Stimulated activated CD4-positive, alpha-beta T cell treated with anti-CD3 and anti-CD28 coated beads, Interleukin-4, amount 100 ng/mL, for 1 hour (primary cell): ENCODE measurements around the gene SIN3A.
"Not testable (repeated sequence)": the region's sequence is repeated elsewhere in the genome, so short reads cannot be mapped to it uniquely, and the experiment has no call there.

ENCODE experiments used
- DNase-seq: peaks from one replicate; pipeline ENCODE4 v3.0.0-alpha.2; 2020

SIN3A gene

DNA sequence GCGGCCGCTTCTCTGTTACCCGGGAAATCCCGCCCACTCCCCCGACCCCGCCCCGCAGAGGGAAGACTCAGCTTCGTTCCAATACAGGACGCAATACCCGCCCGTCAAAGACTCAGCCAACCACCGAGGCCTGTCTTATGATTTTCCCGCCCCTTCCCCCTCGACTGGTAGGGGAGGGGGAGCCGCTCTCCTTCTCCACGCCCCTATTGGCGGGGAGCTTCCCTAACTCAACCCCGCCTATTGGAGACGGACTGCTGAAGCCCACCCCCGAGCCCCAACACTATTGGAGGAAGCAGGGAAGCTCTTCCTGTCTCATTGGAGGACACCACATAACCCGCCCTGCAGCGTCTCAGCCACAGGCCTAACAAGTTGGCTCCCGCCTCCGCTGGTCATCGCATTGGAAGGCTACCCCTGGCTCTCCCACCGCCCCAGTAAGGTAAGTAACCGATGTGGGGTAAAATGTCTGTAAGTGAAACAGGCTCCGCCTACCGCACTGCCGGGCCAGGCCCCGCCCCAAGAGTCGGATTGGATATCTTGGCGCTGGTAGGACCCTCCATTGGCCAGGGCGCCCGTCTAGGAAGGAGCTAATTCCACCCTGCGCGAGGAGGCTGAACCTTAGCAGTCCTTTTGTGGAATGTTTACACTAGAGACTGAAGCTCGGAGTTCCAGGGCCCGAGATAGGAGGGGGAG lies at the start of gene SIN3A:
SIN3A (minus strand) TSS at position 17 of the 690 bp plus-strand sequence. CDS start 21,315 bp downstream, outside the sequence.
- peak; percentile 99 for DNase-seq

DNA sequence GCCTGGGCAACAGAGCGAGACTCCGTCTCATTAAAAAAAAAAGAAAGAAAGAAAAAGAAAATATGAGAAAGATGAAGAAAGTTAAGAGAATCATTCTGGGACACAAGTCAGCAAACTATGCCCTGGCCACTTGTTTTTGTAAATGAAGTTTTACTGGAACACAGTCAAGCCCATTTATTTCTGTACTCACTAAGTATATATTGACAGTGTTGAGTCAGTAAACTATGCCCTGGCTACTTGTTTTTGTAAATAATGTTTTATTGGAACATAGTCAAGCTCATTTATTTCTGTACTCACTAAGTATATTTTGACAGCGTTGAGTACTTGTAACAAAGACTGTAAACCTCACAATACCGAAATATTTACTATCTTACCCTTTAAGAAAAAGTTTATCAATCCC lies 42.2 kb upstream of the SIN3A start:
- no peak for DNase-seq

DNA sequence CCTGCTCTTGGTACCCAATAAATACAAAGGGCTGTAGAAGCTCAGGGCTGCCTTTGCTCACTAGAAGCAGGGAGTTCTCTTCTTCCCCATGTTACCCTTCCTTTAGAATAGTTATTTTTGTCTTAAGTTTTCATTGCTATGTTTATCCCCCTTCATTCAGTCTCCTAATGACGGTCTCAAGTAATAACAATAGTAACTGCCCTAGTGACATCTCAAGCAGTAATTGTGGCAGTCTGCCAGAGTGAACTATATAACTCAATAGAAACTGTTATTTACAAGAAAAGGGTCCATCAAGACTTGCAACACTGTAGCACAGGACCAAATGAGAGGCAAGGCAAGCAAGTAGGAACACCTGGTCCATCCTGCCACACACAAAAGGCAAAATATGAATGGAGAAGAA lies 32.5 kb upstream of the SIN3A start:
- no peak for DNase-seq

DNA sequence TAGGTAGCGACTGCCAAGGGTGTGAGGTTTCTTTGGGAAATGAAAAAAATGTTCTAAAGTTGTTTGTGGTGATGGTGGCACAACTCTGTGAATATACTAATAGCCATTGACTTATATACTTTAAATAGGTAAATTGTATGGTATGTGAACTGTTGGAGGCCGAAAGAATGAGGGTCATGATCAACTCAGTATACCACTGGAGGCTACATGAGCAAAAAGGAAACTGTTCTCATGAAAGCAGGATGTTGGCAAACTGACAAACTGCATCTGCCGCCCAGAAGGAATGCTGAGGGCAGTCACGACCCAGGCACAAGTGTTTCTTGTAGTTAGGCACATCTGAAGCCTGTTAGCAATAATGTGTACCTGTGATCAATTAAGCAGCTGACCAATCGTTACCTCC lies 32.1 kb upstream of the SIN3A start:
- not testable (repeated sequence) for DNase-seq

DNA sequence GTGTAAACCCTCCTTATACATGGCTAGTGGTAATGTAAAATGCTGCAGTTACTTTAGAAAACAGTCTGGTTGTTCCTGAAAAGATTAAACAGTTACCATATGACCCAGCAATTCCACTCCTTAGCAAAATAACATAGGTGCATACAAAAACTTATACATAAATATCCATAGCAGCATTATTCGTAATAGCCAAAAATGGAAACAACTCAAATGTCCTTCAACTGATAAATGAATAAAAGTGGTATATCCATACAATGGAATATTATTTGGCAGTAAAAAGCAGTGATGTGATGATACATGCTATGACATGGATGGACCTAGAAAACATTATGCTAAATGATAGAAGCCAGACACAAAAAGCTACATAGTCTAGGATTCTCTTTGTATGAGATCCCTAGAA lies 31.6 kb upstream of the SIN3A start:
- DNase-seq = no peak

DNA sequence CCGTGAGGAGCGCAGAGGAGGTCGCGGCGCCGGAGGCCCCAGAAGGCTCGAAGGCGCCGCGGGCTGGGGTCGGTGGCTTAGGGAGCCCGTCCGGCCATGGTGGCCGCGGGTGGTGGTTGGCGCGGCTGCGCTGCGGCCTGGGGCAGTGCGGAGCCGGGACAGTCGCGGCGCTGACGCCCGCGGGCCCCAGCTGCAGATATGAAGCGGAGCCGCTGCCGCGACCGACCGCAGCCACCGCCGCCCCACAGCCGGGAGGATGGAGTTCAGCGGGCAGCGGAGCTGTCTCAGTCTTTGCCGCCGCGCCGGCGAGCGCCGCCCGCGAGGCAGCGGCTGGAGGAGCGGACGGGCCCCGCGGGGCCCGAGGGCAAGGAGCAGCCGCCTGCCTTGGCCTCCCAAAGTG lies 29.0 kb upstream of the SIN3A start:
- not testable (repeated sequence) for DNase-seq

DNA sequence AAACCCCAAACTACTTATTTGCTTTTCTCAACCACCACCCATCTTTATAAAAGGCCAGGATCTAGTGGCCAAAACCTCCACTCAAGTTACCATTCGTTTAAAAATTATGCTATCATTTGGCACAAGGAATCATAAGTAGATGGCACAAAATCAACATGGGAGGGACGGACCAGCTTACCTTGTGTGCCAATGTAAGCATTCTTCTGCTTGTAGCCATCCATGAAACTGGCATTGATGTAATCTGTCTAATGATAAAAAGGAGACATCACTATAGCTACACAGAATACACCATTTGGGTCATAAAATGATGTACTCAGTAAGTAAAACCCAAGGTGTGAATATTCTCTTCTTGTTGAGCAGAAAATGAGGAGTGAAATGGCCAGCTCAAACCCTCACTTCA lies 28.2 kb upstream of the SIN3A start:
- DNase-seq = no peak

DNA sequence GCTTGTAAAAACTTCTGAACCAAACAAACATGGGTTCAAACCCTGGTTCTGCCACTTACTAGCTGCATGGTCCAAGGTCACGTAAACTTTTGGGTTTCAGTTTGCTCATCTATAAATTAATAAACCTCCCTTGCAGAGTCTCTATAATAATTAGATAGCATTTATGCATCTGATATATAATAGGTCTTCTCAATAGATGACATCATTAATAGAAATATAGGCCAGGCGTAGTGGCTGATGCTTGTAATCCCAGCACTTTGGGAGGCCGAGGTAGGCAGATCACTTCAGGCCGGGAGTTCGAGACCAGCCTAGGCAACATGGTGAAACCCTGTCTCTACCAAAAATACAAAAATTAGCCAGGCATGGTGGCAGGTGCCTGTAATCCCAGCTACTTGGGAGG lies 25.6 kb upstream of the SIN3A start:
- DNase-seq = not testable (repeated sequence)

DNA sequence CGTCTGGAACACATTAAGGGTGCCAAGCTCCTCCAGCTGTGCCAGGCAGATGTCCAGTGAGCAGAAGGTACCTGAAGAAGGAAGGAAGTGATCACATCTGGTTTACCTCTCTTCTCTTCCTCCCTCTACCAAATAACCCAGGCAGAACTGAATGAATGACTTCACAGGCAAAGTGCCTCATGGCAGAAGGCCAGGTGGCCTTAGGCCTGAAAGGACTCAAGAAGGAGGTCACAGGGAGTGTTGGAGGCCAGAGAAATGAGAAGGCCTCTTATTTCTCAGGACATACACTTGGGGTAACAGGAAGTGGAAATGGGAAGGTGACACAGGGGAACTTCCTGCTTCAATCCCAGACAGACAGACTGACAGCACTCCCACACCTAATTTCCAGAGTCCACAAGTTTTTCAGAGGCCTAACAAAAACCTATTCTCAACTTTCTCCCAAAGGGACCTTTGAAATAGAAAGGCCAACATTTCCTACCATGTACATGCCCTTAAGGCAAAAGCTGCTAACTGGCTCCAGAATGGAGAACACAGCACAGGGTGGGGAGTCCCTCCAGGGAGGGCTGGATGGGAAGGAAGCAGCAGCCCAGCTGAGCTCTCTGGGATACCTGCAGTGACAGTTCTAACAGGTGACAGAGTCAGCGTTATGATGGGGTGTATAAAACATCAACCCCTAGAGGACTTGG lies 17.6 kb upstream of the SIN3A start:
- no peak for DNase-seq

DNA sequence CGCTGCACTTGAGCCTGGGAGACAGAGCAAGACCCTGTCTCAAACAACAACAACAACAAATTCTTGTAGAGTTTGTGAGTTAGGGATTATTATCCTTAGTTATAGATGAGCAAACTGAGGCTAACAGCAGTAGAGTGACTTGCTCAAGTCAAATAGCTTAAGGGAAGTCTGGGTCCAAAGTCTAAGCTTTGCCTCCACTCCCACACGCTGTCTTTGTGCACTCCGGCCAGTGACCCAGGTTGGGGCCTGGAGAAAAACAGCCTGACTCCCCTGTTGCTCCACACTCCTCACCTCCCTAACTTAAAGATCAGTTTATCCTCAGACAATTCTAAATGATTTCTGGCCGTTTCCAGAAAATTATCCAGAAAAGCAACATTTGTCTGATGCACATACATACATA lies 9.2 kb upstream of the SIN3A start:
- no peak for DNase-seq

DNA sequence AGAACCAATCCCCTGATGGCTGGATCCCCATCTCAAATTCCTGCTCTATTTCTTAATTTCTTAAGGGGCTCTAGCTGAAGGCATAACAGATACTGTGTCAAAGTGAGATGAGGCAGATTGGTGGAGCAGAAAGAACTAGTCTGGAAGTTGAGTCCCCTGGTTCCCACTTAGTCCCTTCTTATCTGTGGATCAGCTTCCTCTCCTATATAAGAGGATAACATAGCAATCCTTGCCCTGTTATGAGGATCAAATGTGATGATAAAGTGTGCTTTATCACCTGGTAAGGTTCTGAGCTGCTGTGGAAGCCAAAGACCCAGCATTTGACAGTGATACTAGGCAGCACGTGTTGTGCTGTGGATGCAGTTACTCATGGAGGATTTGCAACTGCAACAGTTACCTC lies 8.1 kb upstream of the SIN3A start:
- no peak for DNase-seq

DNA sequence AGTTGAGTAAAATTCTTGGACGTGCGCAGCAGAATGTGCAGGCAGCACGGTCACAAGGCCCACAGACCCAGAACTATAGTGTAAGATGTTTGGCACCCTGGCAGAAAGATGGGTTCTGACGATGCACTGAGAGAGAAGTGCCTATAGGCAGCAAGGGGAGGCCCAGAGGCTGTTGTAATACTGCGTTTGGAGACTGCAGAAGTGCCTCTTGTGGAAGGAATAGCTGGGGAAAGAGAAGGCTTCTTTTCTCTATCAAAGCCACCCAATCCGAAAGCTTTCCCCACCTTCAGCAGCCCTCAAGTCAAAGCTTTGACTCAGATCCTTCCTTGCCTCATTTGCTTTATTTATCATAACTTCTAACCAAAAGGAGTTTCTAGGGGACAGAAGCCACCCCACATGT lies 5.2 kb upstream of the SIN3A start:
- no peak for DNase-seq

DNA sequence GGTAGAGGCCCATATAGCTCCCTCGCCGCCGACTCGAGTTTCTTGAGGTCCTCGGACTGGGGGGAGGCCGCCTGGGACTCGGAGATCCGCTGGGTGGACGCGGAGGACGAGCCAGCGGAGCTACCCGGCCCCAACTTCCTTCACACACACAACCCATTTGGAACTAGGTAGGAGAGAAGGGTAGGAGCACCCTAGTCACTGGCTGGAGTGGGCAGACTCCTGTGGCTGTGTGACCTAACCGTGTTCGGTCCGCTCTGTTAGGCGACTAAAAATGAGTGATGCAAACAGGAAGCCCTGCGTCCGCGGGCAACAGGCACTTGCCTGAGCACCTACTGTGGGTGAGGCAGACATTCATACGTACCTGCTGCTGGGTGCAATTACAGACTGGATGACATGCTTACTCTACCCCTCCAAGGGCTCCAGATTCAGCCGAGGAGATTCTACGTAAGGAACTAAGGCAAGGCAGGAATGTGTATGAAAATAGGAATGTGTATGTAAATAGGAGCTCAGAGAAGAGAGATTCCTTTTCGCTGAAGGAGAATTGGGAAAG lies 4.6 kb upstream of the SIN3A start:
- DNase-seq = peak; percentile 43

DNA sequence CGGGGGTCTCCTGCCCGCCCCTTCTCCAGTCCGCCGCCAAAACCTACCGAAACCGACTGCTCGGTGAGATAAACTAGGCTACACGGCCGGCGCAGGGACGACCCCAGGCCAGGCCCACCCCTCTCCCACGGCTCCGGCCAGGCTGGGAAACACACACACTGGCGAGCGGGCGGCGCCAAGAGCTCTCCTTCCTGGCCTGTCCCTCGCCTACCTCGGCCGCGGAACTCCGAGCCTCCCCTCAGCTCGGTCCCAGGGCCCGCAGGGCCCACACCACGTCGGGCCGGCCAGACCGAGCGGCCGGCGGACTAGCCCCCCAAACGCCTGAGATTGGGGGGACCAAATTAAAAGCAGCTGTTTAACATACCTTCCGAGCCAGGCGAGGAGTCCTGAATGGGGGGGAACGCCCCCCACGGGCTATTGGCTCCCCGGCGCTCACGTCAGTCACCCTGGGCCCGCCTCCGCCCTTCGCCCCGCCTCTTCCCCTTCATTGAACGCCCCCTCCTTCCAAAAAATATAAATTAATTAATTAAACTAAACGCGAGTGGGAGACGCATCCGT lies 4.0 kb upstream of the SIN3A start:
- DNase-seq = peak; percentile 92

DNA sequence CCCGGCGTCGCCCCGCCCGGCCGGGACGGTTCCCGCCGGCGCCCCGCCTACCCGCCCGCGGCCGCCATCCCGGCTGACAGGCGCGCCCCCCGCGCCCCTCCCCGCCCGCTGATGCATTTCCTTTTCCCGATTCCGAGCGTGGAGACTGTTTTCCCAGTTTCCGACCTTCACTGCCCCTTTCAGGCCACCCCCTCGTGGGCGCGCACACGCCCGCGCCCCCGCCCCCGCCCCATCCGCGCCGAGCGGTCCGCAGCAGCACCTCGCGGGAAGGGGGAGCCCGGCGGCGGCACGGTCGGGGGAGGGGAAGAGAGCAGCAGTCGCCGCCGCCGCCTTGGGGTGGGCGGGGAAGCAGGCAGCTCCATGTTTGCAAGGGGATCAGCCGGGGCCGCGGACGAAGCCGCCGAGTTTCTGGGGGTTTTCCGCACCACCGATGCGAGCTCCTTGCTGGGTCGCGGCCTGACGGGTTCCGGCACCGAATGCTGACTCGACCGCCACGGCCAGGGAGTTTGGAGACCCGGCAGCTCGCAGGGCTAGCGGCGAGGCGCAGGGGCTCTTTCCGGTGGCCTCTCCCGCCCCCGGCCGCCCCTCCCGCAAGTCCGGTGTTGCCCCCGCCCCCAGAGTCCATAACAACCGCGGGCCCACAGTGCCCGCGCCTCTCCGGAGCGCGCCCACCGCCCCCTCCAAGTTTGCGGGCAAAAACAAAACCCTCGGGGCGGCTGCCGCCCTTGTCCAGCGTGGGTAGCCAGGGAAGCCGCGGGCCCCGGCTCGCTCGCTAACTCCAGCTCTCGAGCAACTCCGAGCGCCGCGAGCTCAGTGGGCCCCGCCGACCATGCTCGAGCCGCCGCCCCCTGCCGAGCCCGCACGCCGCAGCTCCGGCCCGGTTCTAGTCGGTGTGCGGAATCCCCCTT lies 3.2 kb upstream of the SIN3A start:
- DNase-seq = peak; percentile 85

DNA sequence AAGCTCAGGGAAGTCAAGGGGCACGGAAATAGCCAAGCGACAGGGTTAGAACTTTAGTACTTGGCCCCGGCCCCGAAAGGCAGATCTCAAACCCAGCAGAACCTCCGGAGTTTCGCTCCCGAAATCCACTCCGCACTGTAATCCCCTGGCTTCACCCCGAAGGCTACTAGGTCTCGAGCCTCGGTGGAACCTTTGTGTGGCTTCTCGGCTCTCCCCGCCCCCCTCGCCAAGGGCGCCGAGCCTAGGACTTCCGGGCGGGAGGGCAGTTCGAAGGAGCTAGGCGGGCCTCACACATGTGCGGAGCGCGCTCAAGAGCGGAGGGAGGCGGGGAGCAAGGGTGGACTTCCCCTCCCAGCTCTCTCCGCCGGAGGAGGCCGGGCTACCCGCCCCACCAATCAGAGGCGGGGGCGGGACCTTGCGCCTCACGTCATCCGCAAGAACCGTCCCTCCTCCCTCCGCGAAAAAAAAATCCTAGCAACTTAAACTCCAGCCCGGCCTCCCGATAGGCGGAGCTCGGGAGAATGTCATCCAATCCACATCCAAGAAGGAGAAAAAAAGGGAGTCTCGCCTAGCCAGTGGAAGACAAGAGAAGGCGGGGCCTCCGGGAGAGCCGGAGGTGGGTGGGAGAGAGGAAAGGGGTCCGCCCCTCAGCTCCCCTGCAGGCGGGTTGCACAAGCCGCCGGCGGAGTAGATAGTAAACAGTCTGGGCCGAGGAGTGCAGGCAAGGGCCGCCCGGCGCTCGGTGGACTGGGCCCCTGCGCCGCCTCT lies 2.4 kb upstream of the SIN3A start:
- peak; percentile 95 for DNase-seq

DNA sequence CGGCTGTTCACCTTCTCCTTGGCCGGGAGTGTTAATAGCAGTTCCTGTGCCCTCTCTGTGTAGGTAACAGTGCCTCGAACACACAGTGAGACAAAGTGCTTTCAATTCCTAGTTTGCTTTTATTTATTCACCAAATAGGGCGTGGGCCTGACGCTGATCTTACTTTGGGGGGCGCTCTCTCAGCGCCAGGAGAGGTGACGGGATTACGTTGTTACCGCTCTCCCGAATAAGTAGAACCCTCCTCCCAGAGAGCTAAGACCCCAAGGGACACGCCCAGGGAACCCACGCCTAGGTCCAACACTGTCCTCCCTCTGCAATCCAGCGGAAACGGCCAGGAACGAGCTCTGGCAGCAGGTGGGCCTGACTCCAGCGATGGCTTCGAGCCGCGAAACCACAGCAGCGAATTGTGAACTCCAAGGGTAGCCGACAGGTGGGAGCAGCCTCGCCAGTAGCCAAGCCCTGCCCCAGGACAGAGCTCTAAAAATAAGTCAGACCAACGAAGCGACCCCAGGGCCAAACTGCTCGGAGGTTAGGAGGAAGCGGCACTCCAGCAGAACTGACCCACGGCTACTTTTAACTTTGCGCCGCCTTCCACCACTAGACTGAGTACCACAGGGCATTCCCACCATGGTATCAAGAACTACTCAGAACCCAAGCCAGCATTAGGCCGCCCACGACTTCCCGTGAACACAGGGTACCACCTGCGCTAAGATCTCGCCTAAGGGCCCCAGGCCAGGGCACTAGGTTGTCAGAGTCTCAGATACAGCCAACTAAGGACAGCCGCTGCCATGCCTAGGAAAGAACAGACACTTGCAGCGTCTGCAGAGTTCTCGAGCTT lies 1.6 kb upstream of the SIN3A start:
- peak; percentile 80 for DNase-seq

DNA sequence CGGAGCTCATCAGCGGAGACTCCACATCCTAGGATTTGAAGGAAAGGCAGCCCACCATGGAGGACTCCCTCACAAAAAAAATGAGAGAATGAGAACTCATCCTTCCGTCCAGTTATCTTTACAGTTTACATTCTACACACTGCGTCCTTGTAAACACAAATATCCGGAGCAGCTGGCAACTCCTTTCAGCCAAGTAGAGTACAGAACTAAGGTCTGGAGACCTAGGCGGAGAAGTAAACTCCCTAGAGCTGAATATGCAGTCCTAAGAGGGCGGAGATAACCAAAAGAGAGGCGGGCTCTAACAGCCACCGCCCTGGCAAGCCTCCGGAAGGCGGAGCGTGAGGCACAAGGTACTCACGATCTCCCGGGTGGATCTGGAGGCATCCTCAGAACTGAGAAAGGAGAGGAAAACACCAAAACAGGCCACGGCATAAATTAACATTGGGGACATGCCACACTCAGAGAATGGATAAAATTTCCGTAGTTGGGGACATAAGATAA lies 924 bp upstream of the SIN3A start:
- DNase-seq = peak; percentile 71

DNA sequence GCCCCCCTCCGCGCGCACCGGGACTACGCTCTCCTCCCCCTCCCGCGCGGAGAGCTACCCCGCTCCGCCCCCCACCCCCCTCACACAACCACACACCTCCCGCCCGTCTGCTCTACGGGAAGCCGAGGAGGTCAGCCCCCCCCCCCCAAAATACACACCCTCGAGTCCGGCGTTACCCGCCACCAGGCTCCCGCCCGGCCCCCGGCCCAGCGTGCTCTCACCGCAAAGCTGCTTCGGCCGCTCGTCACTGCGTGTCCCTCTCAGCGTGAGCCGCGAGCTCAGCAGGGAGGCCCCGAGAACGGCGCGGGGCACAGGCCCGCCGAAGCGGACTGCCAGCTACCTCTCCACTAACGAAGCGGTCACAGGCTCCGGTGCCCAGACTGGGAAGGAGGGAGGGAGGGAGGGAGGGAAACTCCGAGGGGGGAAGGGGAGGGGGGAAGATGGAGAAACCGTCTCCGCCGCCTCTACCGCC lies 252 bp downstream of the SIN3A start:
- DNase-seq = no peak

DNA sequence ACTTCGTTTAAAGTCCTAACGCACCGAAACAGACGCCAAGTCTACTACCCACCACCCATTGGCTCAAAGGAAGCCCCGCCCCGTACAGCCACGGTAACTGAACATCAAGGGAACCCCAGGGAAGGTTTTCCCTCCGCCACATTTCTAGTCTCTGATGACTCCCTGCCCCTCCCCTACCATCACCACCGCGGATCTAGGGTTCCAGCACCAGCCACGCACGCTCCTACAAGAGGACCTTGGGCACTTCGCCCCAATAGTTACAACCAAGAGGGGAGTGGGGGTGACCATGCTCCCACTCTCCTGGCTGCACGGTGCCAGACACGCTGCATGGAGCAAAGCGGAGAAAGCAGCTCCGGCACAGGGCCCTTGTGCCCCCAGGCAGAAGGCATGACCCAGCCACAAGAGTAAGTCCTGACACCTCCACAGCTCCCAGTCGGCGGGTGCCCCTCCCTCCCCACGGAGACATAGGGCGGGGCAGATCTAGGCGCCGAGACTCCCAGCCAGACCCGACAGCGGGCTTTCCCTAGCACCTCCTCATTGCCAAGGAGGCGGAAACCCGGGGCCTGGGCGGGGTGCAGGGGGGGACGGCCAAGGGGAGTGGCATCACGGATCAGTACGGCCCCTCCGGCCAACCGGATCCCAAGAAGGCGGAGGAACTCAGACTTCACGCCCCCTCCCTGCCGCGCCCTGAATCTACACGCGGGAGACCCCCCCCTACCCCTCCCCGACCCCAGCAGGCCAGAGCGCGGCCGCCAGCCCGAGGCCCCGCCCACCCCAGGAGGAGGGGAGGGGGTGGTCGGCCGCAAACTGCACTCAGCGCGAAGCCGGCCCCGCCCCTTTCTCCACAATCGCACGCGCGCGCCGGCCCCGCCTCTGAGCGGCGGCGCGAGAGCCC lies 936 bp downstream of the SIN3A start:
- peak; percentile 94 for DNase-seq
